Epithelial cell of esophagus (primary cell): ENCODE results near the gene P2RY2.
A peak's percentile ranks its signal among the peaks of the same experiment; 100 is the strongest.

ENCODE experiments used
- DNase-seq: peaks from one replicate; pipeline ENCODE4 v3.0.0; 2010; ENCODE audit warnings: low read depth
- H3K4me3 ChIP-seq: 2 replicates; pipeline ENCODE4 v1.5.1; 2011; ENCODE audit warnings: mild to moderate bottlenecking, low read length, control low read depth
- TF ChIP-seq, protein P1 (sequence below): IDR thresholded peaks from 2 replicates; pipeline ENCODE4 v1.5.1; 2011; ENCODE audit warnings: low read depth, mild to moderate bottlenecking, low read length, control low read depth, inconsistent platforms; ENCODE audit not compliant: insufficient read depth; ENCODE audit errors: missing control alignments

The P2RY2 gene

DNA sequence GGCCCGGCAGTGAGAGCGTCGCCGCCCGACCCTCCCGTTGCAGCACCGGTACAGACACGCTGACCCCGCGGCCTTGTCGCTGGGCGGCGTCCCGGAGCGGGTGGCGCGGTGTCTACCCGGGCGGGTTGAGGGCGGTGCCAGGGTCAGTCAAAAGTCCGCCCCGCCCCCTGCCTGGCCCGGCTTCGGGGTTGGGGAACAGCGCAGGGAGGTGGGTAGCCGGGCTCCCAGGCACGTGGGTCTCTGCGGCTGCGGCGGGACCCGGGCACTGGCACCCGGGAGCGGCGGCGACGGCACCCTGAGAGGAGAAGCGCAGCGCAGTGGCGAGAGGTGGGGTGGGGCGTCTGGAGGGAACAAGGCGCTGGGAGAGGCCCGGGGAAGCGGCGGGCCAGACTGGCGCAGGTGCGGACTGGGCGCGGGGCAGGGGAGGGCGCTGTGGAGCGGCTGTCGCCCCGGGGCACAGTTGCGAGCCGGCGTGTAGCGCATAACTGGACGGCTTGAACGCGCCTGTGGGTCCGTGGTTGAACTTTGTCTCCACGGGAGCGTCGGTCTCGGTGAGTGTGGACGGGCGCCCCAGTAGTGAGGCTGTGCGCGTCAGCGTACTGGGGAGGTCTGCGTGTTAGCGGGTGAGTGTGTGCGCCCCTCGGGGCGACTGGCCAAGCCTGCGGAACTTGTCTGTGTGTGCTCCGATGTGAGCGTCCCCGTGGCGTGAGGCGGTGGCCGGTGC lies at the start of gene P2RY2:
Gene P2RY2, plus strand, starts transcription at position 176 of the 724 bp plus-strand sequence. CDS start 15,879 bp downstream, outside the sequence.
- TF ChIP-seq, protein P1, sequence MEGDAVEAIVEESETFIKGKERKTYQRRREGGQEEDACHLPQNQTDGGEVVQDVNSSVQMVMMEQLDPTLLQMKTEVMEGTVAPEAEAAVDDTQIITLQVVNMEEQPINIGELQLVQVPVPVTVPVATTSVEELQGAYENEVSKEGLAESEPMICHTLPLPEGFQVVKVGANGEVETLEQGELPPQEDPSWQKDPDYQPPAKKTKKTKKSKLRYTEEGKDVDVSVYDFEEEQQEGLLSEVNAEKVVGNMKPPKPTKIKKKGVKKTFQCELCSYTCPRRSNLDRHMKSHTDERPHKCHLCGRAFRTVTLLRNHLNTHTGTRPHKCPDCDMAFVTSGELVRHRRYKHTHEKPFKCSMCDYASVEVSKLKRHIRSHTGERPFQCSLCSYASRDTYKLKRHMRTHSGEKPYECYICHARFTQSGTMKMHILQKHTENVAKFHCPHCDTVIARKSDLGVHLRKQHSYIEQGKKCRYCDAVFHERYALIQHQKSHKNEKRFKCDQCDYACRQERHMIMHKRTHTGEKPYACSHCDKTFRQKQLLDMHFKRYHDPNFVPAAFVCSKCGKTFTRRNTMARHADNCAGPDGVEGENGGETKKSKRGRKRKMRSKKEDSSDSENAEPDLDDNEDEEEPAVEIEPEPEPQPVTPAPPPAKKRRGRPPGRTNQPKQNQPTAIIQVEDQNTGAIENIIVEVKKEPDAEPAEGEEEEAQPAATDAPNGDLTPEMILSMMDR: peak; percentile 35
- peak; percentile 73 for DNase-seq
- H3K4me3 ChIP-seq: peak within 1 kb of the TSS; percentile 77

GRCh38 chr11:73168925-73169579 lies 49.0 kb upstream of the P2RY2 start:
- DNase-seq: no peak
- TF ChIP-seq, protein P1: no peak
- H3K4me3 ChIP-seq: no peak overlapping the region

- TF ChIP-seq, protein P1: no peak
- DNase-seq: no peak
- H3K4me3 ChIP-seq: no peak overlapping the region
Observed at GRCh38 chr11:73170140-73170539, 47.9 kb upstream of the P2RY2 start.

DNA sequence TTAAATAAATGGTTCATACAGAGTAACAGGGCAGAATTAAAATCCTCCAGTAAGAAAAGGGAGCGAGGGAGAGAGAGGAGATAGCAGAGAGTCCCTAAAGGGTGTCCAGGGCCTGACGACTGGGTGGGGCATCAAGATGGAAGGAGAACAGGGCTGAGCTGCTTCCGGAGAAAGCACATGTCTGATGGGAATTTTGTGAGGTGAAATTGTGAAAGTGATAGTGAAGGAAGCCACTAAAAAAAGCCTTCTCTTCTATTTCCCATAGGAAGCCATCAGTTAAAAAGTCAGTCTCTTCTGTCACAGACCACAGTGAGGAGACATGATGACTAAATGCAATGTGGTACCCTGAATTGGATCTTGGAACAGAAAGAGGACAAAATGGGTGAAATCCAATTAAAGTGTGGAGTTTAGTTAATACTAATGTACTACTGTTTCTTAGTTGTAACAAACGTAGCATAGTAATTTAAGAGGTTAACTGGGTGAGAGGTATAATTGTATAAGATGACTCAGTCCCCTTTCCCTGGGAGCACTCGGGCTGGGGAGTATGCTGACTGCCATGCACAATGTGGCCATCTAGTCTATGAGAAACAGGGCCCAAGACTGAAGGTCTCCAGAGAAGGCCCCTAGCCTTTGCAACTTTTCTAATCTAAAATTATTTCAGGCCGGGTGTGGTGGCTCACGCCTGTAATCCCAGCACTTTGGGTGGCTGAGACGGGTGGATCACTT lies 46.5 kb upstream of the P2RY2 start:
- TF ChIP-seq, protein P1: no peak
- H3K4me3 ChIP-seq: no peak overlapping the region
- DNase-seq: peak; percentile 13

DNA sequence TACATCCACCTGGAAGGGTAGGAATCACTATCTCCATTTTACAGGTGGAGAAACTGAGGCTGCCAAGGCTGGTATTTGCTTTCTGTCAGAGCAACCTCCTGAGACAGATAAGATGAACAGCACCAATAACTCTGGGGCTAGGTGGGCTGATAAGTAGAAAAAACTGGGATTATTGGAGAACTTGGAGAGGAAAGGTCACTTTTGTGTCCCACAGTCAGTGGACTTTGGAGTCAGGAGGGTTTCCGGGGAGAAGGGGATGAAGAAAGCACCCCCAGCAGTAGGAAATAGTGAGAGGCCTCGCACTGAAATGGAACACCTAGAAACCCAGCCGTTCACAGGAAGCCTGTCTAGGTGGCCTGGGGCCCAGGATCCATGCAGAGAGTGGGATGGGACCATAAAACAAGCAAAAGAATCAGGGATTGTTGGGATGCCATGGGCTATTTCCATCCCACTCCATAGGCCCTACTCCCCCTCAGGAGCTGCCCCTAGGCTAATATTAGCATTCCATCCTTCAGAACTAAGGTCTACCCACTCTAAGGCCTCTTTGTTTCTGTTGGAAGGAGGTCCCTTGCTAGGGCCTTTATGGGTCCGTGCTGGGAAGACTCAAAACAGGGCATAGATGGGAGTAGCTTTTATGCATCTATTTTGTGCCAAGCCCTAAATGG lies 45.0 kb upstream of the P2RY2 start:
- no peak for DNase-seq
- H3K4me3 ChIP-seq: no peak overlapping the region
- TF ChIP-seq, protein P1: no peak

GRCh38 chr11:73173755-73174494 lies 44.2 kb upstream of the P2RY2 start:
- DNase-seq: no peak
- TF ChIP-seq, protein P1: no peak
- no peak overlapping the region for H3K4me3 ChIP-seq
